Esophagus (tissue), 2 donors: ENCODE data around the gene ZSCAN30. TPM values are rescaled to one million over a fixed set of nuclear protein-coding genes. Genes with fewer than 3 reads are reported as not detected.

Experiments used
- H3K27ac ChIP-seq, 2 donors: one replicate each; pipeline ENCODE4 v1.5.1; 2013; ENCODE audit warnings: low read depth in 2 of 2, mild to moderate bottlenecking in 2 of 2, inconsistent platforms in 1 of 2, low read length in 1 of 2, moderate library complexity in 1 of 2
- H3K27me3 ChIP-seq, 2 donors: one replicate each; pipeline ENCODE4 v1.6.1; 2013; ENCODE audit warnings: low read length in 2 of 2, control low read depth in 1 of 2, mild to moderate bottlenecking in 1 of 2; ENCODE audit not compliant: insufficient read depth in 2 of 2, control insufficient read depth in 1 of 2
- H3K36me3 ChIP-seq, 2 donors: one replicate each; pipeline ENCODE4 v1.6.1; 2013; ENCODE audit warnings: low read length in 1 of 2; ENCODE audit not compliant: control insufficient read depth in 2 of 2, insufficient read depth in 2 of 2
- H3K4me1 ChIP-seq, 2 donors: one replicate each; pipeline ENCODE4 v1.6.1; 2013; ENCODE audit warnings: low read length in 1 of 2; ENCODE audit not compliant: control insufficient read depth in 2 of 2, insufficient read depth in 2 of 2
- H3K4me3 ChIP-seq, 2 donors: one replicate each; pipeline ENCODE4 v1.5.1; 2013; ENCODE audit warnings: low read length in 2 of 2, mild to moderate bottlenecking in 2 of 2, low read depth in 1 of 2, moderate library complexity in 1 of 2
- H3K9me3 ChIP-seq, 2 donors: one replicate each; pipeline ENCODE4 v1.6.1; 2013; ENCODE audit warnings: mild to moderate bottlenecking in 2 of 2, low read depth in 1 of 2, low read length in 1 of 2, moderate library complexity in 1 of 2; ENCODE audit not compliant: control insufficient read depth in 2 of 2, insufficient read depth in 1 of 2
- WGBS, 2 donors: extraction: QIAGEN DNeasy Blood & Tissue Kit; methylation state at CpG; one replicate each; pipeline ENCODE4 v1.1.7; 2013; 5-methylcytosine and 5-hydroxymethylcytosine counted together
- polyA plus RNA-seq, 2 donors: library from polyadenylated mRNA; stranded (reverse); fragments of 200-250 nt; gene quantifications; one replicate each; pipeline ENCODE4 v1.2.3, GENCODE V29; 2013
- donor health status: healthy with polysubstance abuse.
- donor health status: Bipolar disorder and iron deficiency.

ZSCAN30 gene
- polyA plus RNA-seq, 2 donors: 3.5 to 8.0 TPM

DNA sequence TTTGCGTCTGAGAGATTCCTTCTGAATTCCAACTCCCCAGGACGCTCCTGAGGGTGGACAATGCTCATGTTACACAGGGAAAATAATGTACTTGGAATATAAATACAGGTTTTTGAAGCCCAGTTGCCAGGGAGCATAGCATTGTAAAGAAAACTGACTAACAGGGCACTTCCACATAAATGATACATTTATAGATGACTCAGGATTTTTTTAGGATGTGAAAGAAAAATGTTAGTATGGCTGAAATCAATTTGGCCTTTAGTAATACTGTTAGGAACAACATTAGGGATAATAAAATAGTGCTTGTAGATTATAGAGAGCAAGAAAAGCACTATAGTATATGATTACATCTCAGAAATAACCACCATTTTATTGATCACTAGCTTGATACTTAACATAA lies 25.6 kb downstream of the ZSCAN30 start:
- Histone ChIP-seq H3K27ac (no peak overlapping the region), H3K9me3 (no peaks in the 10 kb centered on the region), H3K36me3 (peaks cover 0 to 4% of the 10 kb centered on the region in 2 donors), H3K4me1 (peaks cover 0 to 3% of the 10 kb centered on the region in 2 donors), H3K27me3 (no peaks in the 10 kb centered on the region), H3K4me3 (no peak overlapping the region)
- WGBS, 2 donors: 89 to 91% methylated on average over 2 of the region's 2 CpGs

DNA sequence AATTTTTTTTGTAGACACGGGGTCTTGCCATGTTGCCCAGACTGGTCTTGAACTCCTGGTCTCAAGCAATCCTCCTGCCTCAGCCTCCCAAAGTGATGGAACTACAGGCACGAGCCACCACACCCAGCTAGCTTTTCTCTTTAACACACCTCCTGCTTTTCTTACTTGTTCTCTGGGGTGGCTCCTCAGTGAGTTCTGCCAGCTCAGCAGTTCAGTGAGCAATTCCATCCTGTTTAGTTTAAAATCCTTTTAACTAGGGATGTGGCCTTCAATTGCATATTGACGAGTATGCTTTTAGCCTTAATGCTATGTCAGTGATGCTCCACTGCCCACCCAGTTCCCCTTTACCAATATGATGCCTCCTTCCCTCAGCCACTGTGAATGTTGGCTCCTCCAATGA lies 33.1 kb downstream of the ZSCAN30 start:
- 93 to 94% methylated on average over 3 of the region's 3 CpGs for WGBS, 2 donors
- no peak overlapping the region for H3K27ac ChIP-seq
- no peaks in the 10 kb centered on the region for H3K27me3 ChIP-seq
- no peaks in the 10 kb centered on the region for H3K4me1 ChIP-seq
- no peak overlapping the region for H3K4me3 ChIP-seq
- peaks cover 0 to 5% of the 10 kb centered on the region in 2 donors for H3K9me3 ChIP-seq
- peaks cover 3 to 4% of the 10 kb centered on the region in 2 donors for H3K36me3 ChIP-seq

DNA sequence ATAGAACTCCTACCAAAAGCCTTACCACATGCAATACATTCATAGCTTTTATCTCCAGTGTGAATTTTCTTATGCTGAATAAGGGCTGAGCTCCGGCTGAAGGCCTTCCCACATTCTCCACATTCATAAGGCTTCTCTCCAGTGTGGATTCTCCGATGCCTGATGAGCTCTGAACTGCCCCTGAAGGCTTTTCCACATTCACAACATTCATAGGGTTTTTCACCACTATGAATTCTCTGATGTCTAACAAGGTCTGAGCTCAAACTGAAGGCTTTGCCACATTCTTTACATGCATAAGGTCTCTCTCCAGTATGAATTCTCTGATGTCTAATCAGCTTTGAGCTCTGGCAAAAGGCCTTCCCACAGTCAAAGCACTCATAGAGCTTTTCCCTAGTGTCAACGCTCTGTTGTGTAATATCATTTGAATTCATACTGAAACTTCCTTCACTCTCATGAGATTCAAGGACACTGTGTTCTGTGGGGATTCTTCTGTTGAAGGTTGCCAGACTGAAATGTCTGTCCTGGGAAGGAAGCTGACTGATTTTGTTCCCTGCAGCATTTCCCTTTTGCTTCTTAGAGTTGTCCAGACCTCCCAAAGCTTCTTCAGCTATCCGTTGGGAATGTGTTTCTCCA lies 36.3 kb downstream of the ZSCAN30 start:
- Histone ChIP-seq H3K4me1 (no peaks in the 10 kb centered on the region), H3K9me3 (peaks cover 0 to 5% of the 10 kb centered on the region in 2 donors), H3K4me3 (no peak overlapping the region), H3K27me3 (no peaks in the 10 kb centered on the region), H3K27ac (no peak overlapping the region), H3K36me3 (peaks cover 3 to 9% of the 10 kb centered on the region in 2 donors)
- 92 to 94% methylated on average over 4 of the region's 4 CpGs for WGBS, 2 donors

DNA sequence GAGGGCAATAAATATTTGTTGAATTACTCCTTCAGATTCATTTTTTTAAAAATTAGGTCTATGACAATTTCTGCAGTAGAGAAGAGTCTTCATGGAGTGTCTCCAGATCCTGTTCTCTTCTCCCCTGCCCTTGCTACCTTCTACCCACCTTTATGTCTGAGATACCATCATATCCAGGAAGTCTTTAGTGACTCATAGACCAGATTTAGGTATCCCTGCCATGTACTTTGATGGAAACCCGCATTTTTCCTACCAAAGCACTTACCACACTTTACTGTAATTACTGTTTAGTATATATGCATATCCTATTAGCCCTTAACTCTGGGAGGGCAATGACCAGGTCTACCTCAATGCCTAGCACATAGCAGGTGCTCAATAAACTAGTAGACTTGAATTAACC lies 37.6 kb downstream of the ZSCAN30 start:
- no peaks in the 10 kb centered on the region for H3K4me1 ChIP-seq
- H3K27me3 ChIP-seq: no peaks in the 10 kb centered on the region
- H3K4me3 ChIP-seq: no peak overlapping the region
- peaks cover 0 to 5% of the 10 kb centered on the region in 2 donors for H3K9me3 ChIP-seq
- WGBS, 2 donors: 88 to 90% methylated on average over 1 of the region's 1 CpG
- peaks cover 3 to 9% of the 10 kb centered on the region in 2 donors for H3K36me3 ChIP-seq
- H3K27ac ChIP-seq: no peak overlapping the region

DNA sequence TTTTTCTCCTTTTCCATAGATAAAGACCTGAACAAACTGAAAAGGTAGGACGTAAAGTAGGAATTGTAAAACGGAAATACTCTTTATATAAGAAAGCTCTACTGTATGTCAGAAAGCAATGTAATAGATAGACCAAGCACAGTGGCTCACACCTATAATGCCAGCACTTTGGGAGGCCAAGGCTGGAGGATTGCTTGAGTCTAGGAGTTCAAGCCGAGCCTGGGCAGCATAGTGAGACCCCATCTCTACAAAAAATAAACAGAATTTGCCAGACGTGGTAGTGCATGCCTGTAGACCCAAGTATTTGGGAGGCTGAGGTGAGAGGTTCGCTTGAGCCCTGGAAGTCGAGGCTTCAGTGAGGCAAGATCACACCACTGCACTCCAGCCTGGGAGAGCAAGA lies 41.6 kb downstream of the ZSCAN30 start:
- H3K4me1 ChIP-seq: no peaks in the 10 kb centered on the region
- H3K4me3 ChIP-seq: no peak overlapping the region
- peaks cover 10 to 16% of the 10 kb centered on the region in 2 donors for H3K36me3 ChIP-seq
- 96% methylated on average over 6 of the region's 6 CpGs for WGBS, 2 donors
- H3K9me3 ChIP-seq: no peaks in the 10 kb centered on the region
- no peak overlapping the region for H3K27ac ChIP-seq
- no peaks in the 10 kb centered on the region for H3K27me3 ChIP-seq

DNA sequence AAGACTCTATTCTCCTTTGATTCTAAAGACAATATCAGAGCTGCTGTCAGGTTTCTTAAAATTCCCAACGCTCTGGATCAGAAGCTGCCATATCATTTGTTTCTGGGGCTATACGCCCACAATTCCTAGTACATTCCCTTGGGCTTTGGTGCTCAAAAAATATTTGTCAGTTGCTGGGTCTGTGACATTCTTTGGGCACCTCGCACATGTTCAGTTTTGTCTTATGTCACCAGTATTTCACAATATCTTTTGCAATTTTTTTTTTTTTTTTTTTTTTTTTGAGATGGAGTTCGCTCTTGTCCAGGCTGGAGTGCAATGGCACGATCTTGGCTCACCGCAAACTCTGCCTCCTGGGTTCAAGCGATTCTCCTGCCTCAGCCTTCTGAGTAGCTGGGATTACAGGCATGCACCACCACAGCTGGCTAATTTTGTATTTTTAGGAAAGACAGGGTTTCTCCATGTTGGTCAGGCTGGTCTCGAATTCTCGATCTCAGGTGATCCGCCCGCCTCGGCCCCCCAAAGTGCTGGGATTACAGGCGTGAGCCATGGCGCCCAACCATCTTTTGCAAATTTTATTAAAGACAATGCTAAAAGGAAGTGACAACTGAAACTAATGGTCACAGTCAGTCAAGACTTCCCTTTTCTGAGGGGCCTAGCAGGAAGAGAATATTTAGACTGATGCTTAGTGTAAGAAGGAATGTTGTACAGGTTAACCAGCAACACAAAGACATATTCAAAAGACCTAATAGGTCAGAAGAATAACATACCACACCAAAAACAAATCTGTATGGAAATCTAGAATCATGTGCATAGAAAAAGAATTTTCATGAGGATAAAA lies 42.4 kb downstream of the ZSCAN30 start:
- 96% methylated on average over 14 of the region's 14 CpGs for WGBS, 2 donors
- no peak overlapping the region for H3K27ac ChIP-seq

DNA sequence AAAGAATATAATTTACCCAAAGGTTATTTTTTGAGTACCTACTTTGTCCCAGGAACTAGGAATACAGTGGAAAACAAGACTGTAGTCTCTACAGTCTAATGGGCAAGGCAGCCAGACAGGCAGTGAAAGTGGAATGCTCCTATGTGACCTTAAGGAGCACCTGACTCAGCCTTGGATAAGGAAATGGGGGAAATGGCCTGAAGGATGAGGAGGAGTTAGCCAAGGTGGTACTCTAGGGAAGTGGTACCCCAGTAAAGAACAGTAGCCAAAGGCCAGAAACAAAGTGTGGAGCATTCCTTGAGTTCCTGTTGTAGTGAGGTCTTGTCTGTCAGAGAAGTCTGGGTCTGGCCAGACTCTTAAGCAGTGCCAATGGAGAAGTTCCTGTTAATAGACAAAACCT lies 43.2 kb downstream of the ZSCAN30 start:
- no peaks in the 10 kb centered on the region for H3K9me3 ChIP-seq
- peaks cover 8 to 13% of the 10 kb centered on the region in 2 donors for H3K36me3 ChIP-seq
- no peak overlapping the region for H3K27ac ChIP-seq
- H3K4me1 ChIP-seq: no peaks in the 10 kb centered on the region
- H3K4me3 ChIP-seq: no peak overlapping the region
- no peaks in the 10 kb centered on the region for H3K27me3 ChIP-seq

More for the DNA sequence above, 42.4 kb downstream of the ZSCAN30 start:
- Histone ChIP-seq H3K36me3 (peaks cover 8 to 16% of the 10 kb centered on the region in 2 donors), H3K27me3 (no peaks in the 10 kb centered on the region), H3K4me1 (no peaks in the 10 kb centered on the region), H3K4me3 (no peak overlapping the region), H3K9me3 (no peaks in the 10 kb centered on the region)

DNA sequence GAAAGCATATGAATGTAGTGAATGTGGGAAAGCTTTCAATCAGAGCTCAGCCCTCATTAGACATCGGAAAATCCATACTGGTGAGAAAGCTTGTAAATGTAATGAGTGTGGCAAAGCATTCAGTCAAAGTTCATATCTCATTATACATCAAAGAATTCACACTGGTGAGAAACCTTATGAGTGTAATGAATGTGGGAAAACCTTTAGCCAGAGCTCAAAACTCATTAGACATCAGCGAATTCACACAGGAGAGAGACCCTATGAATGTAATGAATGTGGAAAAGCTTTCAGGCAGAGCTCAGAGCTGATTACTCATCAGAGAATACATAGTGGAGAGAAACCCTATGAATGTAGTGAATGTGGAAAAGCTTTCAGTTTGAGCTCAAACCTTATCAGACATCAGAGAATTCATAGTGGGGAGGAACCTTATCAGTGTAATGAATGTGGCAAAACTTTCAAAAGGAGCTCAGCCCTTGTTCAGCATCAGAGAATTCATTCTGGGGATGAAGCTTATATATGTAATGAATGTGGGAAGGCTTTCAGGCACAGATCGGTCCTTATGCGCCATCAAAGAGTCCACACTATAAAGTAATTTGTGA lies 44.2 kb downstream of the ZSCAN30 start:
- Histone ChIP-seq H3K27me3 (no peaks in the 10 kb centered on the region), H3K36me3 (peaks cover 8 to 13% of the 10 kb centered on the region in 2 donors), H3K27ac (no peak overlapping the region), H3K4me3 (no peak overlapping the region), H3K9me3 (no peaks in the 10 kb centered on the region), H3K4me1 (no peaks in the 10 kb centered on the region)
- WGBS, 2 donors: 97 to 99% methylated on average over 4 of the region's 4 CpGs

DNA sequence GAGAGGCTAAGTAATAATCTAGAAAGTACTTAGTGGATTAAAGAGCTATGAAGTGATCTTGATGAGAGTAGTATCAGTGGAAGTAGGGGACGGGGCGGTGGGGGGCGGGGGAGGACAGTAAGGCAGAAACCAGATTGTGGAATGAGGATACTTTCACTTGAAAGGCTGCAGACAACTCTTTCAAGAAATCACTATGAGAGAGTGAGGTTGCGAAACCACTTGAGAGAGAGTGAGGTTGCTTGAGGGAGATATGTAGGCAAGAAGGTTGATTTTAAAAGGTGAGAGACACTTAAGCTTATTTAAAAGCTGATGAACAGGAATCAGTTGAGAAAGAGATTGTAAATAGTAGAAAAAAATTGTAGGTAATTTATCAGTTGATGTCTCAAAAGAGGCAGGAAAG lies 45.4 kb downstream of the ZSCAN30 start:
- Histone ChIP-seq H3K36me3 (peaks cover 8% of the 10 kb centered on the region in 2 donors), H3K4me3 (no peak overlapping the region), H3K27me3 (no peaks in the 10 kb centered on the region), H3K9me3 (no peaks in the 10 kb centered on the region), H3K4me1 (peaks cover 0 to 2% of the 10 kb centered on the region in 2 donors), H3K27ac (no peak overlapping the region)
- 96 to 97% methylated on average over 4 of the region's 4 CpGs for WGBS, 2 donors
